Activated T-helper 17 cell treated with anti-CD3 and anti-CD28 coated beads, Interleukin-2, amount 50 U/mL, for 72 hours (primary cell): ENCODE data around the gene LRRC43. TPM values are rescaled to one million over a fixed set of nuclear protein-coding genes. Genes with fewer than 3 reads are reported as not detected.
A peak's percentile ranks its signal among the peaks of the same experiment; 100 is the strongest.

Experiments
- ATAC-seq: fragments of 150-1000 bp; cut with Tn5 transposase; replicated peaks from 2 replicates; pipeline ENCODE4 v1.10.0; 2021; ENCODE audit warnings: mild to moderate bottlenecking, moderate library complexity
- H3K27ac Mint-ChIP-seq: one replicate; pipeline ENCODE4 v1.8.0; 2022; ENCODE audit warnings: mixed read lengths
- H3K27me3 Mint-ChIP-seq: one replicate; pipeline ENCODE4 v1.8.0; 2022; ENCODE audit warnings: mixed read lengths
- H3K36me3 Mint-ChIP-seq: one replicate; pipeline ENCODE4 v1.8.0; 2022; ENCODE audit warnings: low read depth, mild to moderate bottlenecking, mixed read lengths
- H3K4me1 Mint-ChIP-seq: one replicate; pipeline ENCODE4 v1.8.0; 2022; ENCODE audit warnings: mixed read lengths
- H3K4me3 Mint-ChIP-seq: one replicate; pipeline ENCODE4 v1.8.0; 2022; ENCODE audit warnings: mild to moderate bottlenecking, mixed read lengths
- H3K9me3 Mint-ChIP-seq: one replicate; pipeline ENCODE4 v1.8.0; 2022; ENCODE audit warnings: mixed read lengths
- total RNA-seq, 2 donors: library from RNA; stranded (reverse); gene quantifications; one replicate each; pipeline ENCODE4 v1.2.3, GENCODE V29; 2022

The LRRC43 gene, protein sequence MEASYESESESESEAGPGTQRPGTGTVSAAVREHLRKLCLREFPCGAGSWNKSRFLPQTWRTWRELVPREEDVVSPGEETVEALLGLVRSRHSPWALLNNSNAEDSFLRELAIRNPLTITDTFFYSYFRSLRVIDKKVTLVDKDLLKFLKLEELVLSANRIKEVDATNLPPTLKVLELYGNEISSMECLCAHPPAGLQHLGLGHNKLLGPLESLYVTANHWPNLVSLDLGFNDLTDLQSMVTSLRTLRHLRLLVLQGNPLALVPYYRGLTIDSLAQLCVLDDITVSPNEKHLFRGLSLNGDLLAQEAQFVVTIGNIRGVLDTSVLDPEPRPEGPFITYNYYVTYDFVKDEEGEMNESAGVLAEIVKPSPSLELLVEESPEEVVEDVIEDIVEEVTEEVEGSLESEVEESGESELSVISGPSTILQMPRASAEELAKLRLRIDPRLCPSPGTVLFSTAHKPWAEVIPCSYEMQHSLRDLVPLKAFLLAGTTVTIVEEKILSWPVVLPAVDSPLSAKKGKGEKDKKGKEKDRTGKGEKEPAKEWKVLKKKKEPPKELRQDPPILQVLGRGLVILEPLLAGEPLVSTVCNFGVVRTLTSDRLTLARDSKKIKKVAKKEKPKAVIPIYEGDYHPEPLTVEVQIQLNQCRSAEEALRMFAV
- total RNA-seq, result not detected

DNA sequence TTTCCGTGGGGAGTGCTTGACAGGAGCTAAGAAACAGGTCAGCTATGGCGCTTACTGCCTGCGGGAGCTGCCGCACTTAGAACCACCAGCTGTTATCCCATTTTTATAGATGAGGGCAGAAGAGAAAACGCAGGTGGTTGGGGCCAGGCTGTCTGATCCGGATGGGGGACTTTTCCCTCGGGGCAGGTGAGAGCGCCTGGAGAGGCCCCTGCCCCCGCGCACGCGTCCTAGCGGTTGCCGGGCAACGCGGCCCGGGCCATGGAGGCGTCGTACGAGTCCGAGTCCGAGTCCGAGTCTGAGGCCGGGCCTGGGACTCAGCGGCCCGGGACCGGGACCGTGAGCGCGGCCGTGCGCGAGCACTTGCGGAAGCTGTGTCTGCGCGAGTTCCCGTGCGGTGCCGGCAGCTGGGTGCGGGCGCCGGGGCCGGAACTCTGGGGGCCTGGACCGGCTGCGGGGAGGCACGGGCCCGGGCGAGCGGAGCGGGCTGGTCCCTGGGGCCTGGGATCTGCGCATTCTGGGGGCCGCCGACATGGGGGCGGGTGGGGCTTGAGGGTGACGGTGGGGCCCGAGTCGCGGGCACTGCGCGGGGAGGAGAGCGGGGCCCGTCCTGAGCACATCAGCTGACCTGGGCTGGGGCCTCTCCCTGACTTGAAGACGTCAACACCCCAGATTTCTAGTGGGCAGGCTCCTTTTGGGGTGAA is at the start of gene LRRC43:
TSS of gene LRRC43 (plus strand) at position 237 of the 701 bp plus-strand sequence. CDS start at position 259, 22 bp downstream.
- Mint-ChIP-seq H3K36me3 (no peaks in the 10 kb centered on the region), H3K4me1 (no peaks in the 10 kb centered on the region), H3K4me3 (peak within 1 kb of the TSS; percentile 56), H3K9me3 (no peaks in the 10 kb centered on the region), H3K27me3 (peaks cover 2% of the 10 kb centered on the region), H3K27ac (no peak within 1 kb of the TSS)
- ATAC-seq, result peak; percentile 64

DNA sequence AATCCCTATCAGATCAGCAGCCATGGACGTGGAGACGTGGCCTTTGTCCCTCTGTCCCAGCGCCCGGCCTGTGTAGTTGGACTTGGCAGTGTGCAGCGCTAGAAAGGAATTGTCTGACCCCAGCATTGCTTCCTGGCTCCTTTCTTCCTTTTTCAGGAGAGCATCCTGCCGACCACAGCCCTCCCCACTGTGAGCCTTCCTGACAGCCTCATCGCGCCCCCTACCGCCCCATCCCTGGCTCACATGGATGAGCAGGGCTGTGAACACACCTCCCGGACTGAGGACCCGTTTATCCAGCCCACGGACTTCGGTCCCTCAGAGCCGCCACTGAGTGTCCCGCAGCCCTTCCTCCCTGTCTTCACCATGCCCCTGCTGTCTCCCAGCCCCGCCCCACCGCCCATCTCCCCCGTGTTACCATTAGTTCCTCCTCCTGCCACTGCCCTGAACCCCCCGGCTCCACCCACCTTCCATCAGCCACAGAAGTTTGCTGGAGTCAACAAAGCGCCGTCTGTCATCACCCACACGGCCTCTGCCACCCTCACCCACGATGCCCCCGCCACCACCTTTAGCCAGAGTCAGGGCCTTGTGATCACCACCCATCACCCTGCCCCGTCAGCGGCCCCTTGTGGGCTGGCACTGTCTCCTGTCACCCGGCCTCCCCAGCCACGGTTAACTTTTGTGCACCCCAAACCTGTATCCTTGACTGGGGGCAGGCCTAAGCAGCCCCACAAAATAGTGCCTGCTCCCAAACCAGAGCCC is 49.6 kb upstream of the LRRC43 start:
- H3K9me3 Mint-ChIP-seq, result no peaks in the 10 kb centered on the region
- ATAC-seq, result no peak
- no peaks in the 10 kb centered on the region for H3K27me3 Mint-ChIP-seq
- H3K4me1 Mint-ChIP-seq, result no peaks in the 10 kb centered on the region
- peaks cover 73% of the 10 kb centered on the region for H3K36me3 Mint-ChIP-seq
- no peak overlapping the region for H3K27ac Mint-ChIP-seq
- no peak overlapping the region for H3K4me3 Mint-ChIP-seq

DNA sequence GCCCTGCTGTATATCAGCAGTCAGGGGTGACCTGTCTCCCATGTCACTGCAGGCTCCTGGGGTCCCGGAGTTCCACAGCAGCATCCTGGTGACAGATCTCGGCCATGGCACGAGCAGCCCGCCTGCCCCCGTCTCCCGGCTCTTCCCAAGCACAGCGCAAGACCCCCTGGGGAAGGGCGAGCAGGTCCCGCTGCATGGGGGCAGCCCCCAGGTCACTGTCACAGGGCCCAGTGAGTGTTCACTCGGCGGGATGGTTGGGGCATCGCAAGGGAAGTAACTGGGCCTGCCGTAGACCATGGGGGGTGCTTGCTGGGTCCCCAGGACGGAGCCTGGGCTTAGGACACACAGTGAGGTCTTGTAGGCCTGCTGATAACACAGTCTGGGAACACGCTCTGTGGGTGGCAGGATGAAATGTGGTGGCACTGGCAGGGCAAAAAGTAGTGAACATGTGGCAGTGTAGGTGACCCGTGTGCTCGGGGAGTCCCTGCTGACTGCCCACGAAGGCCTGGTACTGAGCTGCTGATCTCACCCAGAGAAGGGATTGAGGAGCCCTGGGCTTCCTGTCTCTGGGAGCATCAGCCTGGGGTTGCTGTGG is 47.4 kb upstream of the LRRC43 start:
- Mint-ChIP-seq H3K4me1 (no peaks in the 10 kb centered on the region), H3K9me3 (no peaks in the 10 kb centered on the region), H3K27ac (no peak overlapping the region), H3K4me3 (no peak overlapping the region), H3K27me3 (no peaks in the 10 kb centered on the region), H3K36me3 (peaks cover 56% of the 10 kb centered on the region)
- ATAC-seq, result no peak

- no peak overlapping the region for H3K4me3 Mint-ChIP-seq
- H3K4me1 Mint-ChIP-seq, result no peaks in the 10 kb centered on the region
- peaks cover 51% of the 10 kb centered on the region for H3K36me3 Mint-ChIP-seq
- no peaks in the 10 kb centered on the region for H3K27me3 Mint-ChIP-seq
- H3K9me3 Mint-ChIP-seq, result no peaks in the 10 kb centered on the region
- H3K27ac Mint-ChIP-seq, result no peak overlapping the region
- no peak for ATAC-seq
Measured at GRCh38 chr12:122137229-122137628, 45.7 kb upstream of the LRRC43 start.

- no peak for ATAC-seq
- Mint-ChIP-seq H3K4me3 (no peak overlapping the region), H3K9me3 (no peaks in the 10 kb centered on the region)
Measured at GRCh38 chr12:122137681-122138080, 45.2 kb upstream of the LRRC43 start.

DNA sequence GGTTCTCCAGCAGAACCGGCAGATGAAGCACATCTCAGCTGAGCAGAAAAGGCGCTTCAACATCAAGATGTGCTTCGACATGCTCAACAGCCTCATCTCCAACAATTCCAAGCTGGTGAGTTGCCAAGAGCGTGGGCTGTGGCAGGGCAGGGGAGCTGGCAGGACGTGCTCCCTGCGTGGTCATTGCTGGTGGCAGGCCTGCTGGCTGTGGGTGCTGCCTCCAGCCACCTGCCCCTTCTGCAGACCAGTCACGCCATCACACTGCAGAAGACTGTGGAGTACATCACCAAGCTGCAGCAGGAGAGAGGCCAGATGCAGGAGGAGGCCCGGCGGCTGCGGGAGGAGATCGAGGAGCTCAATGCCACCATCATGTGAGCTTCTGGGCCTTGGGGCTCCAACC is 44.7 kb upstream of the LRRC43 start:
- Mint-ChIP-seq H3K36me3 (peaks cover 42% of the 10 kb centered on the region), H3K27ac (no peak overlapping the region), H3K9me3 (no peaks in the 10 kb centered on the region), H3K4me1 (no peaks in the 10 kb centered on the region), H3K4me3 (no peak overlapping the region), H3K27me3 (no peaks in the 10 kb centered on the region)
- no peak for ATAC-seq

More at GRCh38 chr12:122137681-122138080, 45.2 kb upstream of the LRRC43 start:
- no peaks in the 10 kb centered on the region for H3K4me1 Mint-ChIP-seq
- H3K27me3 Mint-ChIP-seq, result no peaks in the 10 kb centered on the region
- H3K27ac Mint-ChIP-seq, result no peak overlapping the region
- peaks cover 47% of the 10 kb centered on the region for H3K36me3 Mint-ChIP-seq

- H3K27me3 Mint-ChIP-seq, result no peaks in the 10 kb centered on the region
- no peak for ATAC-seq
- no peak overlapping the region for H3K27ac Mint-ChIP-seq
- peaks cover under 1% of the 10 kb centered on the region for H3K4me1 Mint-ChIP-seq
- H3K36me3 Mint-ChIP-seq, result peaks cover 42% of the 10 kb centered on the region
- no peak overlapping the region for H3K4me3 Mint-ChIP-seq
- no peaks in the 10 kb centered on the region for H3K9me3 Mint-ChIP-seq
Measured at GRCh38 chr12:122138616-122139015, 44.3 kb upstream of the LRRC43 start.

- no peak for ATAC-seq
- peaks cover 3% of the 10 kb centered on the region for H3K4me1 Mint-ChIP-seq
- H3K4me3 Mint-ChIP-seq, result no peak overlapping the region
- peaks cover 41% of the 10 kb centered on the region for H3K36me3 Mint-ChIP-seq
- no peaks in the 10 kb centered on the region for H3K27me3 Mint-ChIP-seq
- H3K9me3 Mint-ChIP-seq, result no peaks in the 10 kb centered on the region
- no peak overlapping the region for H3K27ac Mint-ChIP-seq
Measured at GRCh38 chr12:122139266-122139665, 43.7 kb upstream of the LRRC43 start.

DNA sequence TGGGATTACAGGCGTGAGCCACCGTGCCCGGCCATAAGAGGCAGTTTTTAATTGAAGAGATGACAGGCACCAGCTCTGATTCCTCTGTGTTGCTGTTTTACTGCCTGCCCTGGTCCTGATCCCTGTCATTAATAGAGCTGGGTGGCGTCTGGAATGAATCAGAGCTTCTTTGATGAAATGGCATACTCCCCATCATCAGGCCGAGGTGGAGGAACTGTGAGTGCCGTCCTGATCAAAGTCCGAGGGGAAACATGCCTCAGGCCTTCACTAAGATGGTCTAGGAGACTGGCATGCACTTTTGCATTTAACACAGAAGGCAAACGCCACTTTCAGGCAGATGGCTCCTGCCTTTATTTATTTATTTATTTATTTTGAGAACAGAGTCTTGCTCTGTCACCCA is 43.0 kb upstream of the LRRC43 start:
- H3K9me3 Mint-ChIP-seq, result no peaks in the 10 kb centered on the region
- H3K4me1 Mint-ChIP-seq, result peaks cover 3% of the 10 kb centered on the region
- H3K36me3 Mint-ChIP-seq, result peaks cover 35% of the 10 kb centered on the region
- no peak overlapping the region for H3K4me3 Mint-ChIP-seq
- no peak for ATAC-seq
- H3K27me3 Mint-ChIP-seq, result no peaks in the 10 kb centered on the region
- H3K27ac Mint-ChIP-seq, result no peak overlapping the region

DNA sequence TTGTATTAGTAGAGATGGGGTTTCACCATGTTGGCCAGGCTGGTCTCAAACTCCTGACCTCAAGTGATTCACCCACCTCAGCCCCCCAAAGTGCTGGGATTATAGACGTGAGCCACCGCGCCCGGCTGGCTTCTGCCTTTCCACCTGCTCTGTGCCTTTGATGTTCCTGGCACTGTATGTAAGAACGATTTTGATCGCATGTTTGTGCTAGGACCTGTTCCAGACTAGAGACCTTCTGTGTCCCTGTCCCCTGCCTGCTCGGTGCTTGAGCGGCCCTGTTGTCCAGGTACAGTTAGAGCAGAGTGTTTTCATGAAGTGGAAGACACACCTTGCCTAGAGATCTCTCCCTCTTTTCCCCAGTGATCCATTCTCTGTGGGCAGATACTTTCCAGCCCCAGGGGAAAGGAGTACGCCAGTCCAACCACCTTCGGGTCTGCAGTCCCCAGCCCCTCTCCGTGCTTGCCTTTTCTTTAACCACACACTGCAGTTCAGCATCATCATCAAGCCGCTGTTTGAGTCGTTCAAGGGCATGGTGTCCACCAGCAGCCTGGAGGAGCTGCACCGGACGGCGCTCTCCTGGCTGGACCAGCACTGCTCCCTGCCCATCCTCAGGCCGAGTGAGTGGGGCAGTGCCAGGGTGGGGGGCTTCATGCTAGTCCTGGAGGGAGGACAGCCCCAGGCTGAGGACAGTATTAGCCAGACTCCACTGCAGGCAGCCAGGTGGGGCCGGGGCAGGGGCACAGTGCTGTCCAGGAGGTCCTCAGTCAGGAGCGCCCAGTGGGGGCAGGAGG is 42.3 kb upstream of the LRRC43 start:
- H3K4me1 Mint-ChIP-seq, result peaks cover 3% of the 10 kb centered on the region
- no peak overlapping the region for H3K4me3 Mint-ChIP-seq
- no peaks in the 10 kb centered on the region for H3K9me3 Mint-ChIP-seq
- ATAC-seq, result no peak
- peaks cover 28% of the 10 kb centered on the region for H3K36me3 Mint-ChIP-seq
- H3K27ac Mint-ChIP-seq, result no peak overlapping the region
- H3K27me3 Mint-ChIP-seq, result no peaks in the 10 kb centered on the region

GRCh38 chr12:122141911-122142725 is 40.8 kb upstream of the LRRC43 start:
- Mint-ChIP-seq H3K27me3 (no peaks in the 10 kb centered on the region), H3K36me3 (peaks cover 22% of the 10 kb centered on the region), H3K27ac (no peak overlapping the region), H3K9me3 (no peaks in the 10 kb centered on the region), H3K4me1 (peaks cover 3% of the 10 kb centered on the region), H3K4me3 (no peak overlapping the region)
- no peak for ATAC-seq

DNA sequence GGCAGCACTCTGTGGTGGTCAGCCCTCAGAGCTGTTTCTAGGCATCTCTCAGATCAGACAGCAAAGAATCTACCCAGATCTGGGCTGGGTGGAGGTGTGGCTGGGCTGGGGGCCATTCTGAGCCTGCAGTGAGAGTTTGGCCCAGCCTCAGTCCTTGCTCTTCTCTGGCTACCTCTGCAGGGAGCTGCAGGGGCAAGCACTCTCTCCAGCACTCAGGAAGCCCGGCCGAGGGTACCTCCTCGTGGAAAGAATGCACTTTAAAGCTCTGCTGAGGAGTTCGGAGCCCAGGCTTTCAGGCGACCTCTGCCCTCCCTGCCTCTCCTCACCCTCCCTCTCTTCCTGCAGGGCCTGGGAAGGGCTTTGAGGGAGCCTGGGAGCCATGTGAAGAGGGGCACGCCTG is 40.1 kb upstream of the LRRC43 start:
- H3K9me3 Mint-ChIP-seq, result no peaks in the 10 kb centered on the region

GRCh38 chr12:122144885-122145284 is 38.0 kb upstream of the LRRC43 start:
- Mint-ChIP-seq H3K4me1 (peaks cover 3% of the 10 kb centered on the region), H3K36me3 (peaks cover 22% of the 10 kb centered on the region), H3K4me3 (no peak overlapping the region), H3K27ac (no peak overlapping the region), H3K27me3 (no peaks in the 10 kb centered on the region), H3K9me3 (no peaks in the 10 kb centered on the region)
- ATAC-seq, result no peak

More for the DNA sequence above, 40.1 kb upstream of the LRRC43 start:
- peaks cover 3% of the 10 kb centered on the region for H3K4me1 Mint-ChIP-seq
- no peaks in the 10 kb centered on the region for H3K27me3 Mint-ChIP-seq
- no peak overlapping the region for H3K4me3 Mint-ChIP-seq
- H3K27ac Mint-ChIP-seq, result no peak overlapping the region
- ATAC-seq, result no peak
- H3K36me3 Mint-ChIP-seq, result peaks cover 22% of the 10 kb centered on the region
